ENCODE measurements around the gene COL26A1.

GRCh38 chr7:101330011-101330484 is 32.6 kb upstream of the COL26A1 start:
- TF ChIP-seq, protein P1, sequence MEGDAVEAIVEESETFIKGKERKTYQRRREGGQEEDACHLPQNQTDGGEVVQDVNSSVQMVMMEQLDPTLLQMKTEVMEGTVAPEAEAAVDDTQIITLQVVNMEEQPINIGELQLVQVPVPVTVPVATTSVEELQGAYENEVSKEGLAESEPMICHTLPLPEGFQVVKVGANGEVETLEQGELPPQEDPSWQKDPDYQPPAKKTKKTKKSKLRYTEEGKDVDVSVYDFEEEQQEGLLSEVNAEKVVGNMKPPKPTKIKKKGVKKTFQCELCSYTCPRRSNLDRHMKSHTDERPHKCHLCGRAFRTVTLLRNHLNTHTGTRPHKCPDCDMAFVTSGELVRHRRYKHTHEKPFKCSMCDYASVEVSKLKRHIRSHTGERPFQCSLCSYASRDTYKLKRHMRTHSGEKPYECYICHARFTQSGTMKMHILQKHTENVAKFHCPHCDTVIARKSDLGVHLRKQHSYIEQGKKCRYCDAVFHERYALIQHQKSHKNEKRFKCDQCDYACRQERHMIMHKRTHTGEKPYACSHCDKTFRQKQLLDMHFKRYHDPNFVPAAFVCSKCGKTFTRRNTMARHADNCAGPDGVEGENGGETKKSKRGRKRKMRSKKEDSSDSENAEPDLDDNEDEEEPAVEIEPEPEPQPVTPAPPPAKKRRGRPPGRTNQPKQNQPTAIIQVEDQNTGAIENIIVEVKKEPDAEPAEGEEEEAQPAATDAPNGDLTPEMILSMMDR (IDR thresholded peaks at IDR 0.05) = no peak
- TF ChIP-seq POLR2AphosphoS5 (IDR thresholded peaks at IDR 0.05) (no peak), EP300 (IDR thresholded peaks at IDR 0.05) (no peak), POLR2A (IDR thresholded peaks at IDR 0.05) (no peak)

Data from stomach (tissue), 4 donors.